DOHH2 (cell line): ENCODE results near the gene LRTM2.

Source experiments
- H3F3A ChIP-seq: fragments of 200-600 bp; sonication (generic), shearing (Covaris generic); 2 replicates; pipeline ENCODE4 v1.6.0; 2016; ENCODE audit warnings: antibody characterized with exemption, mild to moderate bottlenecking; ENCODE audit not compliant: control insufficient read depth, insufficient read depth
- H3K27ac ChIP-seq: fragments of 200-600 bp; sonication (generic); 2 replicates; pipeline ENCODE4 v1.5.1; 2014; ENCODE audit warnings: low read depth, mild to moderate bottlenecking, low read length, moderate library complexity
- H3K27me3 ChIP-seq: fragments of 200-600 bp; sonication (generic); 2 replicates; pipeline ENCODE4 v1.6.1; 2014; ENCODE audit warnings: mild to moderate bottlenecking, low read length, mixed read lengths; ENCODE audit not compliant: control insufficient read depth
- H3K36me3 ChIP-seq: fragments of 200-600 bp; sonication (generic); 2 replicates; pipeline ENCODE4 v1.6.1; 2014; ENCODE audit warnings: mild to moderate bottlenecking, low read length, moderate library complexity, mixed read lengths; ENCODE audit not compliant: control insufficient read depth
- H3K4me1 ChIP-seq: fragments of 200-600 bp; sonication (generic); 2 replicates; pipeline ENCODE4 v1.6.1; 2014; ENCODE audit warnings: mild to moderate bottlenecking, low read length, mixed read lengths; ENCODE audit not compliant: control insufficient read depth
- H3K4me2 ChIP-seq: fragments of 200-600 bp; sonication (generic); 2 replicates; pipeline ENCODE4 v1.6.0; 2014; ENCODE audit warnings: mild to moderate bottlenecking, low read length, moderate library complexity
- H3K4me3 ChIP-seq: fragments of 200-600 bp; sonication (generic); 2 replicates; pipeline ENCODE4 v1.5.1; 2014; ENCODE audit warnings: mild to moderate bottlenecking, low read length, mixed read lengths
- H3K79me2 ChIP-seq: fragments of 200-600 bp; sonication (generic); 2 replicates; pipeline ENCODE4 v1.6.1; 2014; ENCODE audit warnings: mild to moderate bottlenecking, low read length, mixed read lengths; ENCODE audit not compliant: control insufficient read depth
- H3K9me2 ChIP-seq: fragments of 200-600 bp; sonication (generic); replicated peaks from 2 replicates; pipeline ENCODE4 v1.6.1; 2014; ENCODE audit warnings: mild to moderate bottlenecking, low read length, mixed read lengths; ENCODE audit not compliant: control insufficient read depth
- H3K9me3 ChIP-seq: fragments of 200-600 bp; sonication (generic); 2 replicates; pipeline ENCODE4 v1.6.1; 2014; ENCODE audit warnings: antibody characterized with exemption, low read length, mixed read lengths; ENCODE audit not compliant: control insufficient read depth, insufficient read depth
- H4K20me1 ChIP-seq: fragments of 200-600 bp; sonication (generic); 2 replicates; pipeline ENCODE4 v1.6.0; 2014; ENCODE audit warnings: low read depth, mild to moderate bottlenecking, antibody characterized with exemption, low read length, moderate library complexity; ENCODE audit not compliant: control insufficient read depth, insufficient read depth
- EZH2phosphoT487 ChIP-seq: fragments of 200-600 bp; sonication (generic); IDR thresholded peaks from 2 replicates; pipeline ENCODE4 v1.6.1; 2017; ENCODE audit warnings: borderline replicate concordance, mild to moderate bottlenecking, antibody characterized with exemption, low read length, moderate library complexity, mixed read lengths
- TF ChIP-seq, protein P1 (sequence below): fragments of 200-600 bp; sonication (generic); IDR thresholded peaks from one replicate; pipeline ENCODE4 v1.5.1; 2014; ENCODE audit warnings: antibody characterized with exemption, mild to moderate bottlenecking, low read depth, low read length; ENCODE audit not compliant: poor library complexity, severe bottlenecking

The LRTM2 gene

GRCh38 chr12:1865284-1865866 lies 45.0 kb downstream of the LRTM2 start:
- no peak overlapping the region for H3K27ac ChIP-seq
- no peaks in the 10 kb centered on the region for H4K20me1 ChIP-seq
- no peak overlapping the region for H3K4me2 ChIP-seq
- H3K9me2 ChIP-seq = no peaks in the 10 kb centered on the region
- H3K4me3 ChIP-seq = no peak overlapping the region
- no peaks in the 10 kb centered on the region for H3K36me3 ChIP-seq
- H3K9me3 ChIP-seq = no peaks in the 10 kb centered on the region
- H3K79me2 ChIP-seq = no peaks in the 10 kb centered on the region
- no peak for TF ChIP-seq EZH2phosphoT487
- TF ChIP-seq, protein P1, sequence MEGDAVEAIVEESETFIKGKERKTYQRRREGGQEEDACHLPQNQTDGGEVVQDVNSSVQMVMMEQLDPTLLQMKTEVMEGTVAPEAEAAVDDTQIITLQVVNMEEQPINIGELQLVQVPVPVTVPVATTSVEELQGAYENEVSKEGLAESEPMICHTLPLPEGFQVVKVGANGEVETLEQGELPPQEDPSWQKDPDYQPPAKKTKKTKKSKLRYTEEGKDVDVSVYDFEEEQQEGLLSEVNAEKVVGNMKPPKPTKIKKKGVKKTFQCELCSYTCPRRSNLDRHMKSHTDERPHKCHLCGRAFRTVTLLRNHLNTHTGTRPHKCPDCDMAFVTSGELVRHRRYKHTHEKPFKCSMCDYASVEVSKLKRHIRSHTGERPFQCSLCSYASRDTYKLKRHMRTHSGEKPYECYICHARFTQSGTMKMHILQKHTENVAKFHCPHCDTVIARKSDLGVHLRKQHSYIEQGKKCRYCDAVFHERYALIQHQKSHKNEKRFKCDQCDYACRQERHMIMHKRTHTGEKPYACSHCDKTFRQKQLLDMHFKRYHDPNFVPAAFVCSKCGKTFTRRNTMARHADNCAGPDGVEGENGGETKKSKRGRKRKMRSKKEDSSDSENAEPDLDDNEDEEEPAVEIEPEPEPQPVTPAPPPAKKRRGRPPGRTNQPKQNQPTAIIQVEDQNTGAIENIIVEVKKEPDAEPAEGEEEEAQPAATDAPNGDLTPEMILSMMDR = no peak
- no peaks in the 10 kb centered on the region for H3F3A ChIP-seq
- H3K4me1 ChIP-seq = no peaks in the 10 kb centered on the region
- H3K27me3 ChIP-seq = peaks cover 9% of the 10 kb centered on the region

DNA sequence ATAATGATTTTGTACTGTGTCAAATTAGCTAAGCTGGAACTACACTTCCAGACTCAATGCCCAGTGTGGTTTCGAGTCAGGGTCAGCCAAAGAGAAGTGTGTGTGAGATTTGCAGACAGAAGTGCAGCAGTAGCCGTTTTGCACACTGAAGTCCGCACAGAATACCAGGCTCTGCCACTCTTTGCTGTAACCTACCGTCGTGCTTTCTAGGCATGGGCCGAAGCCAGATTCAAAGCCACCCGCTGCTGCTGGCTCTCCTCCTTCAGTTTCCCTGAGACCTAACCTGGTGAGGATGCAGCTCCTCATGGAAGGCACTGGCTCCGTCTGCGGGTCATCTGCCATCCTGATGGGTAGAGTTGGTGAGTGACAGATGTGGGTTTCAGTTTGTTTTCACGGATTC lies 48.8 kb downstream of the LRTM2 start:
- H3K4me2 ChIP-seq = no peak overlapping the region
- H3K9me3 ChIP-seq = peaks cover 10% of the 10 kb centered on the region; the same call in 1 of the 2 replicates
- H3K27me3 ChIP-seq = 0 out of 2 replicates have a peak, but pooled peaks cover 2% of the 10 kb centered on the region
- no peak for TF ChIP-seq EZH2phosphoT487
- TF ChIP-seq, protein P1 = no peak
- H3K79me2 ChIP-seq = no peaks in the 10 kb centered on the region
- H3K4me1 ChIP-seq = no peaks in the 10 kb centered on the region
- H4K20me1 ChIP-seq = no peaks in the 10 kb centered on the region
- H3F3A ChIP-seq = no peaks in the 10 kb centered on the region
- H3K4me3 ChIP-seq = no peak overlapping the region
- no peaks in the 10 kb centered on the region for H3K9me2 ChIP-seq
- H3K36me3 ChIP-seq = no peaks in the 10 kb centered on the region
- no peak overlapping the region for H3K27ac ChIP-seq

GRCh38 chr12:1870086-1870485 lies 49.7 kb downstream of the LRTM2 start:
- peaks cover 7% of the 10 kb centered on the region; the same call in 1 of the 2 replicates for H3K27me3 ChIP-seq
- H3K27ac ChIP-seq = no peak overlapping the region
- no peaks in the 10 kb centered on the region for H3F3A ChIP-seq
- no peaks in the 10 kb centered on the region for H3K4me1 ChIP-seq
- H4K20me1 ChIP-seq = no peaks in the 10 kb centered on the region
- H3K9me3 ChIP-seq = peaks cover 10% of the 10 kb centered on the region; the same call in 1 of the 2 replicates
- H3K4me3 ChIP-seq = no peak overlapping the region
- no peak overlapping the region for H3K4me2 ChIP-seq
- no peak for TF ChIP-seq EZH2phosphoT487
- TF ChIP-seq, protein P1 = no peak
- no peaks in the 10 kb centered on the region for H3K79me2 ChIP-seq
- no peaks in the 10 kb centered on the region for H3K9me2 ChIP-seq
- no peaks in the 10 kb centered on the region for H3K36me3 ChIP-seq
